Stimulated activated CD4-positive, alpha-beta T cell treated with anti-CD3 and anti-CD28 coated beads, TNF-alpha, amount 100 ng/mL, for 48 hours (primary cell): ENCODE results near the gene PDGFC.
"Not testable (repeated sequence)": the region's sequence is repeated elsewhere in the genome, so short reads cannot be mapped to it uniquely, and the experiment has no call there.

Source experiments
- DNase-seq, 3 donors: peaks; one replicate each; pipeline ENCODE4 v3.0.0-alpha.2; 2020; ENCODE audit warnings: low read depth in 3 of 3

Gene PDGFC

GRCh38 chr4:156901871-156902270, 69.7 kb downstream of the PDGFC start:
- DNase-seq, result no peak

GRCh38 chr4:156898373-156899117, 73.1 kb downstream of the PDGFC start:
- DNase-seq, result no peak

- DNase-seq, result no peak
These were observed 75.1 kb downstream of the PDGFC start for GRCh38 chr4:156896527-156896926.

GRCh38 chr4:156894234-156894633, 77.4 kb downstream of the PDGFC start:
- no peak for DNase-seq

GRCh38 chr4:156892805-156893204, 78.8 kb downstream of the PDGFC start:
- DNase-seq, result no peak

GRCh38 chr4:156889616-156890594, 81.7 kb downstream of the PDGFC start:
- DNase-seq, result no peak

- DNase-seq, result no peak
These were observed 82.8 kb downstream of the PDGFC start for GRCh38 chr4:156888762-156889161.

- DNase-seq, result no peak
These were observed 85.1 kb downstream of the PDGFC start for GRCh38 chr4:156886481-156886880.

GRCh38 chr4:156885374-156885773, 86.2 kb downstream of the PDGFC start:
- DNase-seq, result no peak

- DNase-seq, result no peak
These were observed 87.4 kb downstream of the PDGFC start for GRCh38 chr4:156884183-156884582.

GRCh38 chr4:156875704-156876103, 95.9 kb downstream of the PDGFC start:
- no peak for DNase-seq

GRCh38 chr4:156875055-156875454, 96.5 kb downstream of the PDGFC start:
- no peak for DNase-seq

GRCh38 chr4:156873799-156874198, 97.8 kb downstream of the PDGFC start:
- DNase-seq, result no peak

GRCh38 chr4:156870861-156871260, 100.7 kb downstream of the PDGFC start:
- no peak for DNase-seq

- DNase-seq, result no peak
These were observed 101.5 kb downstream of the PDGFC start for GRCh38 chr4:156870131-156870530.

GRCh38 chr4:156866088-156866487, 105.5 kb downstream of the PDGFC start:
- DNase-seq, result not testable (repeated sequence)

GRCh38 chr4:156865451-156865850, 106.1 kb downstream of the PDGFC start:
- no peak for DNase-seq

GRCh38 chr4:156858071-156858470, 113.5 kb downstream of the PDGFC start:
- no peak for DNase-seq

- no peak for DNase-seq
These were observed 132.8 kb downstream of the PDGFC start for GRCh38 chr4:156838761-156839160.

GRCh38 chr4:156837625-156838345, 133.8 kb downstream of the PDGFC start:
- DNase-seq, result no peak

- DNase-seq, result no peak
These were observed 138.7 kb downstream of the PDGFC start for GRCh38 chr4:156832886-156833285.

GRCh38 chr4:156830351-156830750, 141.2 kb downstream of the PDGFC start:
- DNase-seq, result no peak
